Measurements from ENCODE around the gene GARIN3.
A peak's percentile ranks its signal among the peaks of the same experiment; 100 is the strongest.
"Not testable (repeated sequence)": the region's sequence is repeated elsewhere in the genome, so short reads cannot be mapped to it uniquely, and the experiment has no call there.

Gene GARIN3

DNA sequence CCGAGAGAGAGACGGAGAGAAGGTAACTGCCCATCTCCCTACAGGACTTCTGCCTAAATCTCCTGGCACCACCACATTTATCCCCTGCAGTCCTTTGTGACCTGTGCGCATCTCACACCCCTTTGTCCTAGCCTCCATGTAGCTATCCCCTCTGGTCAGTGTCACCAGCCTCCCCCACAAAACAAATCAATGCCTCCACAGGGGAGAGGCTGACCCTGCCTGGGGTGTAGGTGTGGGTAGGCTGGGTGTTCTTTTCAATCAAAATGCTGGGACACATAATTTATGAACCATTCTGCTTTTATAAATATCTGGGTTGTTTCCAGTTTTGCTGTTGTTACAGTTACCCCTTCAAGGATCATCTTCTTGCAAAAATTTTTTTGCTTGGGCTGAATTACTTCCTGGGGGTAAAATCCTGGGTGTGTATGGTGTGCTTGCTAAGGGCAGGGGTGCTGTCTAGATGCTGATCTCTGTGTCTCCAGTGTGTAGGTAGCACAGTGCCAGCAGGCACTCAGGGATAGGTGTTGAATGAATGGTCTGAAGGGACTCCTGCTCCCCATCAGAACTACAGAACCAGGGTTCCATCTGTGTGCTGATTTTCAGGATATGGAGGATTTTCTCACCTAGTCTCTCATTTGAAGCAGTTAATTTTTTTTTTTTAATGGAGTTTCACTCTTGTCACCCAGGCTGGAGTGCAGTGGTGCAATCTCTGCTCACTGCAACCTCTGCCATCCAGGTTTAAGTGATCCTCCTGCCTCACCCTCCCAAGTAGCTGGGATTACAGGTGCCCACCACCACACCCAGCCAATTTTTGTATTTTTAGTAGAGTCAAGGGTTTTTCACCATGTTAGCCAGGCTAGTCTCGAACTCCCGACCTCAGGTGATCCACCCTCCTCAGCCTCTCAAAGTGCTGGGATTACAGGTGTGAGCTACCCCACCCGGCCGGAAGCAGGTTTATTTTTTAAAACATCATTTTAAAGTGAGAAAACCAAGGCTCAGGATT is at the start of gene GARIN3:
Gene GARIN3, minus strand, starts transcription at position 51 of the 1,000 bp plus-strand sequence. CDS start 96 bp downstream, outside the sequence.
- DNase-seq (ENCODE audit: low read depth in 3 of 3, low spot score in 1 of 3), result no peak

DNA sequence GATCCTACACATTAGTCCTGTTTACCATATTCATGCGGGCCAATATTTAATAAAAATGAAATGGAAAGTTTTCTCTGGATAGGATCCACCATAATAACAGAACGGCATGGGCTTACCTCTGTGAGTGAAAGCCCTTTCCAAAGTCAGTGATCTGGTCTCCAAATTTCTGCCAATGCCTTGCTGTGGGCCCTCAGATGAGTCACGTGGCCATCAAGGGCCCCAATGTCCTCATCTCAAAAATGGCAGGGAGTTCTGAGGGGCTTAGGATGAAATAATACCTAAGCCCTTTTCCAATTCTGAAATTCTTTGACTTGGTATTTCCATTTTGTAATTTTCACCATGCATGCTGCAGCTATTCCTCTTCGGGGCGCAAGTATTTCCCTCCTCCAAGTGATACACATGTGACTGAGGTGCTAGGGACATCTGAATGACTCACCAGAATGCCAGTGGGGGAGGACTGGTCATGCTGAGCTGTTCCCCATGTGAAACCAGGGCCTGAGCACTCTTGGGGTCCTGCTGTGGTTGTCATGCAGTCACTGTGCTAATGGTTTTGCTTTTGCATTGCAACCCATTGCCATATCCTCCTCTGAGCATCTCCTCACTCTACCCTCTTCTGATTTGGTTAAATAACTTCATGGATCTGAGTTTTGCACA is 49.6 kb upstream of the GARIN3 start:
- no peak for DNase-seq (ENCODE audit: low read depth in 3 of 3, low spot score in 1 of 3)

DNA sequence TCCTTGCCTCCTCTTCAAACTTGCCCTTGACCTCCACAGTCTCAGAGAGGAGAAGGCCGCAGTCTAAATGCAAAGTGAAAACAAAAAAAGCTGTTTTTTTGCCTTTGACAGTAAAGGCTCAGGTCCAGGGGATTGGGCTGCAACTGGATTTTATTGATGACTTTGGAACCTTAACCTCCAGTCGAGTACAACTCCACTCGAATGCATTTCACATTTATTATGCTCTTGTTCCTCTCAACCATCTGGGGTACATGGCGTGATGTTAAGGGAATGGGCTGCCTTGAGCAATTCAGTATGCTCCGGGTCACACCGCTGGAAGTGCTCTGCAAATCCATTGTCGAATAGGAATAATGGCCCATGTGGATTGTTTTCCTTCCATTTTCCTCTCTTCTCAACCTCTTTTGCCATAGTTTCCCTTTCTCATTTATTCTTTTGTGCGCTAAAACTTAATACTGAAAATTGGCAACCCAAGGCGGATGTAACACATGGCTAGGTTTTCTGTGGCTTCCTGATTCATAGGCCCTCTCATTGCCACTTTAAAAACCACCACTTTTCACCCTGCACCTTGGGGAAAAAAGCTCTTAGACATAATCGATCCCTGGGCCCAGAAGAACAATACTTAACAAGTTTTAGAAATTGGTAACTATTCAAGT is 48.9 kb upstream of the GARIN3 start:
- DNase-seq (ENCODE audit: low read depth in 3 of 3, low spot score in 1 of 3), result no peak

DNA sequence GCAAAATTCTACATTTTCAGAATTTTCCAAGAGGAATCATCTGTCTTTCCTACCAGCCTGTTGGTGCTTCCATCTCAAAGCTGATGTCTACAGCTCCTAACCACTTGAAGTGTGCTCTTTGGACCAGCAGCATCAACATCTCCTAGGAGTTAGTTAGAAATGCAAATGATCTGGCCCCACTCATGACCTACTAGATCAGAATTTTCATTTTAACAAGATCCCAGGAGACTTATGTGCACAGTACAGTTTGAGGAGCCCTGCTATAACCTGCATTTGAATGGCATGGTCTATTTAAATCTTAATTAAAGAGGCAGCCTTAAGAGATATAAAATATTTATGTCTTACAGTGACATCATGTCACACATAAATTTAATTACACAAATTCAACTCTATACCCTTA is 48.4 kb upstream of the GARIN3 start:
- no peak for DNase-seq (ENCODE audit: low read depth in 3 of 3, low spot score in 1 of 3)

DNA sequence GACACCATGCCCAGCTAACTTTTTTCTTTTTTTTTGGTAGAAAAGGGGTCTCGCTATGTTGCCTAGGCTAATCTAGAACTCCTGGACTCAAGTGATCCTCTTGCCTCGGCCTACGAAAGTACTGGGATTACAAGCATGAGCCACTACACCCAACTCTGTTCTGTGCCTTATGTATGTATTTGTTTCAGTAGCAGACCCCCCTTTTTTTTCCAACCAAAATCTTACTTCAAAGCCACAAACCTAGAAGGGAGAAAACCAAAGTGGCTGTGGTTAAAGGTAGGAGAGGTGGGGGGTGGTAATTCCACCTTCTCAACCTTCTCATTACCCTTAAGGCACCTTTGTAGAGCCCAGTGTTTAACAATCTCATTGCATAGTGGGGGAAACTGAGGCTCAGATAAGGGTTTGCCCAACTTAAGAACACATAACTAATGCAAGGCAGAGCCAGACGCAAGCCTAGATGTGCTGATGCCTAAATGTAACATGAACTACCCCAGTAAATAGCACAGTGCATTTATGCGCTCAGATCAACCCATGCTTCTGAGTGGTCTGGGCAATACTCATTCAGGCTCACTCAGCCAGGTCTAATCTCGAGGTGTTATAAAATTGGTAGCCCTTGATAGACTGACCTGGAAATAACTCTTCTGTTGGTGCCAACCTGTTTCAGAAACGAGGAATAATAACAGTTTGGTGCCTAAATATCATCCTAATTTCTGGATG is 47.6 kb upstream of the GARIN3 start:
- DNase-seq (ENCODE audit: low read depth in 3 of 3, low spot score in 1 of 3), result no peak

DNA sequence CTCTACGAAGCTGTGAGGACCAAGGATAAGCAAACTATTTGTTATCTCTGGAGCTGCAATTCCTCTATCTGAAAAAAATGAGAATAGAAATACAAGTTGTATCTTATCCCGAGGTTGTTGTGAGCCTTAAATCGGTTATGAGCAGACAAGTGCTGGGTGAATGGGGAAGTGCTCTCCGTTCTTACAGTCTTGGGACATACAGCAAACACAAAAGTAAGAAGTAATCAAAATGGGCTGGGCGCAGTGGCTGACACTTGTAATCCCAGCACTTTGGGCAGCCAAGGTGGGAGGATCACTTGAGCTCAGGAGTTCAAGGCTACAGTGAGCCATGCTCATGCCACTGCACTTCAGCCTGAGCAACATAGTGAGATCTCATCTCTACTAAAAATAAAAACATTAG is 46.2 kb upstream of the GARIN3 start:
- no peak for DNase-seq (ENCODE audit: low read depth in 3 of 3, low spot score in 1 of 3)

DNA sequence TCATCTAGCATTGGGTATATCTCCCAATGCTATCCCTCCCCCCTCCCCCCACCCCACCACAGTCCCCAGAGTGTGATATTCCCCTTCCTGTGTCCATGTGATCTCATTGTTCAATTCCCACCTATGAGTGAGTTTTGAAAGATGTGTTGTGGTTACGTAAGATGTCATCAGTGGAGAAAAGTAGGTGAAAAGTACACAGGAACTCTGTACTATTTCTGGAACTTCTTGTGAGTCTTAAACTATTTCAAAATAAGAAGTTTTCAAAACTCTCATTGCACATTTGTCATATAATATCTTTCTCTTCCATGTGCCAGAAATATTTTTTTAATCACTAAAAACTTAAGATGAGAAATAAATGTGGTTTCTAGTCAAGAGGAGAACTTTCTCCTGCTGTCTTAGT is 44.6 kb upstream of the GARIN3 start:
- not testable (repeated sequence) for DNase-seq (ENCODE audit: low read depth in 3 of 3, low spot score in 1 of 3)

DNA sequence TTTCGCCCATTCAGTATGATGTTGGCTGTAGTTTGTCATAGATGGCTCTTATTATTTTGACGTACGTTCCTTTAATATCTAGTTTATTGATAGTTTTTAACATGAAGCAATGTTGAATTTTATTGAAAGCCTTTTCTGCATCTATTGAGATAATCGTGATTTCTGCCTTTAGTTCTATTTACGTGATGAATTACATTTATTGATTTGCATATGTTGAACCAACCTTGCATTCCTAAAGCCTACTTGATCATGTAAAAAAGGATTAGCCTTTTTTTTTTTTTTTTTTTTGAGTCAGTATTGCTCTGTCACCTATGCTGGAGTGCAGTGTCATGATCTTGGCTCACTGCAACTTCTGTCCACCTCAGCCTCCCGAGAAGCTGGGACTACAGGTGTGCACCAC is 39.6 kb upstream of the GARIN3 start:
- no peak for DNase-seq (ENCODE audit: low read depth in 3 of 3, low spot score in 1 of 3)

DNA sequence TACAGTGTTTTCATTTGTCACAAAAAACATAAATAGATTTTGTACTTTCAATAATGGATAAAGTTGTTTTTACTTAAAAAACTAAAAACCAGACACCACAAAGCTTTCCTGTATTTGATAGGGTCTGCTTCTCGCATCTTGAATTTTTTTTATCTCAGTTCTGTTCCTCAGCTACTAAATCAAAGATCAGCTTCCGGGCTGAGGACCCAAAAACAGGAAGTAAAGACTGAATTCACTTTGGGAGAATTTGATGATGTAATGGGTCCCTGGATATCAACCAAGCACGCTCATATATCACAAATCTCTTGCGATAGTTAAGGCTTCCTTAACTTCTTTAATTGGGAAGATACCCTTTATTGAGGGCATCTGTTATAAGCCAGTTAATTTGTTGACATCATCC is 38.7 kb upstream of the GARIN3 start:
- no peak for DNase-seq (ENCODE audit: low read depth in 3 of 3, low spot score in 1 of 3)

DNA sequence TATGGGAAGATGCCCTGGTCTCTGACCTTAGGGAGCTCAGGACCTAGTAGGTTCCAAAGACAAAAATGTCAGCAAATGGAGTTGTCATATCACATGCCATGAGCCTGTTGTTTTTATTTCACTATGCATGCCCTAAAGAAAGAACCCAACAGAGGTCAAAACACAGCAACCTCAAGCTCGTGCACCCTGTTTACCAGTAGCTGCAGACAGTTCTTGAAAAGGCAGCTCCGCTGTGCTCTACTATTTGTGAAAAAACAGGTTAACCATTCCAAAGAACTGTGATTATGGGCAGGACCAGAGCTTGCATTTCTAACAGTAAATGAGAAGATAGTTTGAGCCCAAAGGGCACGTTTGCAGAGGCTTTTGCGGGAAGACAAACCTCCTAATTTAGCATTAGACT is 37.4 kb upstream of the GARIN3 start:
- DNase-seq (ENCODE audit: low read depth in 3 of 3, low spot score in 1 of 3), result no peak

DNA sequence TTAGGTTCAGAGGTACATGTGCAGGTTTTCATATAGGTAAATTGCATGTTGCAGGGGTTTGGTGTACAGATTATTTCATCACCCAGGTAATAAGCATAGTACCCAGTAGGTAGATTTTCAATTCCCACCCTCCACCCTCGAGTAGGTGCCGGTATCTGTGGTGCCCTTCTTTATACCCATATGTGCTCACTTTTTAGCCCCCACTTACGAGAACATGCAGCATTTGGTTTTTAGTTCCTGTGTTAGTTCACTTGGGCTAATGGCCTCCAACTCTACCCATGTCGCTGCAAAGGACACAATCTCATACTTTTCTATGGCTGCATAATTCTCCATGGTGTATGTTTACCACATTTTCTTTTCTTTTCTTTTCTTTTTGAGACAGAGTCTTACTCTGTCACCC is 35.8 kb upstream of the GARIN3 start:
- DNase-seq (ENCODE audit: low read depth in 3 of 3, low spot score in 1 of 3), result no peak

DNA sequence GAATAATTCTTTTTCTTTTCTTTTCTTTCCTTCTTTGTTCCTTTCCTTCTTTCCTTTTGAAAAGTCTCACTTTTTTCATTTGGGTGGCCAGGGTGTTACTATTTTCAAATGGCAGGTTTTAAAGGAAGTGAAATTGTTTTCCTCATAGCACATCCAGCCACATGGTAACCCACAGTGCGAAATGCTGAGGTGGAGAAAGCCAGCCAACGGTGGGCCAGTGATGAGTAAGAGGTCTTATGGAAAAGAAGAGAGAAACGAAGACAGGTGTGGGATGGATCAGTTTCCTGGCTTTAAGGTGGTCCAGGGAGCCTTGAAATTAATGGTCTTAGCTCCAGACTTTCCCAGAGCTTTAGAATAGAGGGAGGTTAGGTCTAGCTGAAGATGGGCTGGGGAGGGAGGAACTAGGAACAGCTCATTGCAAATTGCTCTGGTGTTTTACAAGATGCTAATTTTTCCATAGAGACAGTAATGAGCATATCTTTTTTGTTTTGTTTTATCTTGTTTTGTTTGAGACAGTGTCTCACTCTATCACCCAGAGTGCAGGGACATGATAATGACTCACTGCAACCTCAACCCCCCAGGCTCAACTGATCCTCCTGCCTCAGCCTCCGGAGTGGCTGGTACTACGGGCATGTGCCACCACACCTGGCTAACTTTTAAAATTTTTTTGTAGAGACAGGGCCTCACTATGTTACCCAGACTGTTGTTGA is 32.4 kb upstream of the GARIN3 start:
- peak in 1 of 3 donors; percentile 31 for DNase-seq (ENCODE audit: low read depth in 3 of 3, low spot score in 1 of 3)

DNA sequence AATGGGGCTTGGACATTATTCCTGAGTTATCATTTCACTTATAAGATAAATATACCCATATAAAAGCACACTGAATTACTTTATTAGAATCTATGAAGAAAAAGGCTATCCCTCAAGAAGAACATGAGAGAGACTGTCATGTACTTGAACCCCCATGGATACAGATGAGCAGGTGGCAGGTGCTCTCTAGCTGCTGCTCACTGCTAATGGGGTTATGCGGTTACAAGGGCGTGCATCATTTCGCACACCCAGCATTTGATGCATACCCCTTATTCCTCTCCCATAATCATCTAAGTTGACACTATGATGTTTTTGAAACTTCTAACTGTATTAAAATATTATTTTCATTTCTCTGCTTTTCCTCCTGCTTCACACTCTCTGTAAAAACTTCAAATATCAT is 31.0 kb upstream of the GARIN3 start:
- no peak for DNase-seq (ENCODE audit: low read depth in 3 of 3, low spot score in 1 of 3)

DNA sequence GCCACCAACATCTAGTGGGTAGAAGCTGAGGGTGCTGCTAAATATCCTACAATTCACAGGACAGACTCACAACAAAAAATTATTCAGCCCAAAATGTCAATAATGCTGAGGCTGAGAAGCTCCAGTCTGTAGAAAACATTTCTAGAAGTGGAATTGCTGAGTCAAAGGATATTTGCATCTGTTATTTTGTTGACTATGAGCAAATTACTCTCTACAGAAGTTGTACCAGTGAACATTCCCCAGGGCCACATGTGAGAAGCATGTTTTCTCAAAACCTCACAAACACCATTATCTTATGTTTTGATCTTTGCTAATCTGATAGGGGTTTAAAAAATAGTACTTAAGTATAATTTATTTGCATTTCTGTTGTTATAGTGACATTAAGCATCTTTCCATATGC is 30.0 kb upstream of the GARIN3 start:
- no peak for DNase-seq (ENCODE audit: low read depth in 3 of 3, low spot score in 1 of 3)

DNA sequence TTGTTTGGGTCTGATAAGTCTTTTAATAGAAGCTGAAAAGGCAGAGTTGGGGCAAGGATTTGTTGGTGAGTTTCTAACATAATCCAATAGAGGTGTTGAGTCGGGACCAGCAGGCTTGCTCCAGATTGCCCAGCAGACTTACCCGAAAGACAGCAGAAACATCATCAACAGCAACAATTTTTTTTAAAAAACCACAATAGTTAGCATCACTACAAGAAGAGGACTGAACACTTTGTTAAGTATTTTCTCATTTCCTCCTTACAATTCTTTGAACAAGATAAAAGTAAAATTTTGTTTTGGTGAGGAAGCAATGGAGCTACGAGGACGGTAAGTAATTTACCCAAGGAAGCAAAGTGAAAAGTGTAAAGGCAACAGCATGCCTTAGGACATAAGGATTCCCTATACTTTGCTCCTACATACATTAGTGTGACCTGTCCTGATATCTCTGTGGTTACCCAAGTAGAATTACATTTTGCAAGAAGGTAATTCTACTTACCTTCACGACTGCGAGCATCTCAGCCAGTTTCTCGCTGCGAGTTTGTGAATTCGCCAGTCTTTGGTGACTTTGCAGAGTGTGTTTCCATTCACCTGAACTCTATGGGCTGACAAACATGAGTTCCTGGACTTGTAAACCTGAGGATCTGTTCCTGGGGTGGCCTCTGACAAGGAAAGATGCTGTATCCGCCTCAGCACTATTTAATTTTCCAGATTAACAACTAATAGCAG is 27.8 kb upstream of the GARIN3 start:
- DNase-seq (ENCODE audit: low read depth in 3 of 3, low spot score in 1 of 3), result no peak

DNA sequence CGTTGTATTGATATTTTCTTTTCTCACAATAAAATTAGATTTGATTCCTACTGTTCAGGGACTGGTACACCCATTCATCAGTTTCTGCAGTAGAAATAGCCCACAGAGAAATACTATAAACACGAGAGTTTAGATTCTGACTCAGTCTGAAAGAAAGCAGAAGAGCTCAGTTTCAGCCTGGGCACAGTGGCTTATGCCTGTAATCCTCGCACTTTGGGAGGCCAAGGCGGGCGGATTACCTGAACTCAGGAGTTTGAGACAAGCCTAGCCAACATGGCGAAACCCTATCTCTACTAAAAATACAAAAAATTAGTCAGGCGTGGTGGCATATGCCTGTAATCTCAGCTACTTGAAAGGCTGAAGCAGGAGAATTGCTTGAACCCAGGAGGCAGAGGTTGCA is 23.2 kb upstream of the GARIN3 start:
- no peak for DNase-seq (ENCODE audit: low read depth in 3 of 3, low spot score in 1 of 3)

DNA sequence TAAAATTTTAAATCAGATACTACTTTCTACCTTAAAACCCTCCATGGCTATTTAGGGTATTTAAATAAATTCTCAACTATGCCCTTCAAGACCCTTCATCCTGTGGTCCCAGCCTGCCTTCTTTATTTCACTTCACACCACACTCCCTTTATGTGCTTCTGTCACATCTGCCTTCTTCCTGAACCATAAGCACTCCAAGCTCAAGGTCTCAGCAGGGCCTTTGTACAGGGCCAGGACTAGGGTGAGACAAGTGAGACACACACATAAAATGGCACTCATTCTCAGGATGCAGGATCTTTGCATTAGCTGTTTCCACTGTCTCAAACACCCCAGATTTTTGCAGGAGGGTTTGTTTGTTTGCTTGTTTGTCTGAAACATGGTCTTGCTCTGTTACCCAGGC is 22.2 kb upstream of the GARIN3 start:
- DNase-seq (ENCODE audit: low read depth in 3 of 3, low spot score in 1 of 3), result no peak

DNA sequence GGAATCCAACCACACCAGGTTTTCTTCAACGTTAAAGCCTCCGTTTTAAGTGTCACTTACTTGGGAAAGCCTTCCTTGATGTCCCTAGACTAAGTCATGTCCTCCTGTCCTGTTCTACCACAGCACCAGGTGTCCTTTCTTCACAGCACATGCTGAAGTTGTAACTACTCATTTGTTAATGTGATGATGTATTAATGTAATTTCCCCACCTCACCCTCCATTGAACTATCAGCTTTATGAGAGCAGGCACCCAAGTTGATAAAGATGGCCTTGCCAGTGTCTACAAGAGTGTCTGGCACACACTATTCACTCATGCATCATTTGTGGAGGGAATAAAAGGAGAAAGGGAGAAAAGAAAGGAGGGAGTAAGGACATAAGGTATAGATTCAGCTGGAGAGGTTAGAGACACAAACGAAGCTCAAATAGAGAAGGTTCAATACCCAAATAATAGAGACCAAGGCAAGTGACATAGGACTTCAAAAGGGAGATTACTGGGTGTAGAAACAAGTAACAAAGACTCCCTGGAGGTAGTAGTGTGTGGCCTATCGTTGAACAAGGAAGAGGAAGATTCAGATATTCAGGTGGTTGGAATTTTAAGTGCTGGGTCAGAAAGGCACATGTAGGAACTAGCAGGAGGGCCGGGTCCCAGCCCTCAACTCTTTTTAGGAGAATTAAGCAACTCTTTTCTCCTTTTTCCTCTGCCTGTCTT is 21.1 kb upstream of the GARIN3 start:
- DNase-seq (ENCODE audit: low read depth in 3 of 3, low spot score in 1 of 3), result no peak

DNA sequence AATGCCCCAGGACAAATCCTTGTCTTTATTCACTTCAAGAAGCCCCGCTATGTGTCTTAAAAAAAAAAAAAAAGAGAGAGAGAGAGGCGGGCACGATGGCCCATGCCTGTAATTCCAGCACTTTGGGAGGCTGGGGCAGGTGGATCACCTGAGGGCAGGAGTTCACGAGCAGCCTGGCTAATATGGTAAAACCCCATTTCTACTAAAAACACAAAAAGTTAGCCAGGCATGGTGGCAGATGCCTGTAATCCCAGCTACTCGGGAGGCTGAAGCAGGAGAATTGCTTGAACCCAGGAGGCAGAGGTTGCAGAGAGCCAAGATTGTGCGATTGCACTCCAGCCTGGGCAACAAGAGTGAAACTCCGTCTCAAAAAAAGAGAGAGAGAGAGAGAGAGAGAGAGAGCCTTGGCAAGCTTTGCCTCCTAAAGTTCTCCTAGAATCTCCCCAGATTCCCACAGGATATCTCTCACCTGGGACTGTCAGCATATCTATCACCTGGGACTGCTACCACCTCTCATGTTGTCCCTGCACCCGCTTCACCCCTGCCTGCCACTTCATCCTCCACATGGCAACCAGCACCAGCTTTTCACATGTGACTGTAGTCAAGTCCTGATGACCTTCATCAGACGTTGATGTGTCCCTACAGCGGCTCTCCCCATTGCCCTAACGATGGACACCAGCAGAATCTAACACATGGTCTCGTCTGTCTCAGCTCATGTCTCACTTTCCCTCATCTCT is 20.4 kb upstream of the GARIN3 start:
- no peak for DNase-seq (ENCODE audit: low read depth in 3 of 3, low spot score in 1 of 3)

All from stimulated activated CD4-positive, alpha-beta T cell treated with anti-CD3 and anti-CD28 coated beads, TNF-alpha, amount 100 ng/mL, for 1 hour (primary cell).